Spleen (tissue), 7 donors: ENCODE measurements around the gene FNBP1L.

Experiments used
- POLR2AphosphoS5 ChIP-seq, 3 donors: sonication (generic); formaldehyde crosslinking; IDR thresholded peaks; one replicate each; pipeline ENCODE4 v1.5.1; 2017; ENCODE audit warnings: antibody characterized with exemption in 3 of 3
- TF ChIP-seq, protein P1 (sequence below), 11 experiments: fragments of 200-600 bp in 7 of 11; fragments of 450-650 bp in 4 of 11; sonication (generic) in 4 of 11; IDR thresholded peaks in 8 of 11; conservative IDR thresholded peaks in 3 of 11; 1 replicate in 7 of 11; 2 replicates in 4 of 11; pipeline versions ENCODE4 v1.4.0 to v1.8.0; 2016 to 2021; ENCODE audit warnings: antibody characterized with exemption in 11 of 11, inconsistent platforms in 4 of 11, mild to moderate bottlenecking in 1 of 11
- donor health status: DM: no; HTN: no; CAD: no; lungs with moderate emphysema.
- donor health status: DM: no; HTN: no; CAD: no.
- donor health status: DM: no; HTN: no; CAD: no.

- TF ChIP-seq, protein P1, sequence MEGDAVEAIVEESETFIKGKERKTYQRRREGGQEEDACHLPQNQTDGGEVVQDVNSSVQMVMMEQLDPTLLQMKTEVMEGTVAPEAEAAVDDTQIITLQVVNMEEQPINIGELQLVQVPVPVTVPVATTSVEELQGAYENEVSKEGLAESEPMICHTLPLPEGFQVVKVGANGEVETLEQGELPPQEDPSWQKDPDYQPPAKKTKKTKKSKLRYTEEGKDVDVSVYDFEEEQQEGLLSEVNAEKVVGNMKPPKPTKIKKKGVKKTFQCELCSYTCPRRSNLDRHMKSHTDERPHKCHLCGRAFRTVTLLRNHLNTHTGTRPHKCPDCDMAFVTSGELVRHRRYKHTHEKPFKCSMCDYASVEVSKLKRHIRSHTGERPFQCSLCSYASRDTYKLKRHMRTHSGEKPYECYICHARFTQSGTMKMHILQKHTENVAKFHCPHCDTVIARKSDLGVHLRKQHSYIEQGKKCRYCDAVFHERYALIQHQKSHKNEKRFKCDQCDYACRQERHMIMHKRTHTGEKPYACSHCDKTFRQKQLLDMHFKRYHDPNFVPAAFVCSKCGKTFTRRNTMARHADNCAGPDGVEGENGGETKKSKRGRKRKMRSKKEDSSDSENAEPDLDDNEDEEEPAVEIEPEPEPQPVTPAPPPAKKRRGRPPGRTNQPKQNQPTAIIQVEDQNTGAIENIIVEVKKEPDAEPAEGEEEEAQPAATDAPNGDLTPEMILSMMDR (IDR thresholded peaks at IDR 0.05 in 8 of 11, conservative IDR thresholded peaks at IDR 0.05 in 3 of 11), result no peak
- TF ChIP-seq POLR2AphosphoS5 (IDR thresholded peaks at IDR 0.05), result no peak
Measured at GRCh38 chr1:93546162-93546863, 98.4 kb downstream of the FNBP1L start.
